ENCODE results near the gene RC3H1. TPM values are rescaled to one million over a fixed set of nuclear protein-coding genes. Genes with fewer than 3 reads are reported as not detected.

The RC3H1 gene
- total and polyA plus RNA-seq, 2 of the 13 experiments (the other 11 are each of a cell fraction or from before 2014, with no cell fraction given) = 11.2 to 19.6 TPM

GRCh38 chr1:173887627-173888026 lies 134.5 kb downstream of the RC3H1 start (continued):
- TF ChIP-seq FIP1L1 (IDR thresholded peaks at IDR 0.05; ENCODE audit: borderline replicate concordance, insufficient read depth, low read depth, low read length) (no peak), ETV5 (CRISPR knock-in tag; IDR thresholded peaks at IDR 0.05; ENCODE audit: borderline replicate concordance) (no peak)

GRCh38 chr1:173886746-173887611 lies 135.2 kb downstream of the RC3H1 start:
- H4K20me1 ChIP-seq (ENCODE audit: insufficient read depth, low read length) = no peaks in the 10 kb centered on the region
- peaks cover 8 to 14% of the 10 kb centered on the region in 2 experiments for H3K36me3 ChIP-seq (replicated peaks in 1 of 2; ENCODE audit: control insufficient read depth in 1 of 2, insufficient read depth in 2 of 2, low read length in 2 of 2)
- H3K27ac ChIP-seq (ENCODE audit: extremely low read length, insufficient read depth, low read length) = no peak overlapping the region
- no peak overlapping the region for H3K9ac ChIP-seq (ENCODE audit: insufficient read depth, low read depth, low read length)
- no peaks in the 10 kb centered on the region for H3K9me3 ChIP-seq (ENCODE audit: low read length)
- no peak overlapping the region for H2AFZ ChIP-seq (ENCODE audit: low read length)
- ChIA-PET CTCF (ENCODE audit: low intra/inter-chr PET ratio, low total read pairs) (no interaction called here), POLR2A (no interaction called here)
- in situ Hi-C loops (cut with HindIII; ENCODE audit: extremely low pct_ligation_motif_present, low pct_unique_long_range_greater_than_20kb) = no loop called here
- H3K4me3 ChIP-seq (replicated peaks in 1 of 3; ENCODE audit: insufficient read depth in 1 of 3, low read depth in 2 of 3, low read length in 3 of 3) = no peak overlapping the region
- WGBS (ENCODE audit: low lambda C conversion rate) = 96% methylated on average over 4 of the region's 4 CpGs
- ATAC-seq = no peak
- H3K4me2 ChIP-seq (ENCODE audit: low read depth, low read length) = no peak overlapping the region
- no peaks in the 10 kb centered on the region for H3K79me2 ChIP-seq (ENCODE audit: insufficient read depth, low read length)
- no peaks in the 10 kb centered on the region for H3K27me3 ChIP-seq (ENCODE audit: control insufficient read depth in 1 of 2, insufficient read depth in 2 of 2, low read length in 2 of 2)
- no peak for FAIRE-seq
- no peaks in the 10 kb centered on the region for H3K4me1 ChIP-seq (ENCODE audit: insufficient read depth, low read length)
- no peak for DNase-seq (ENCODE audit: low spot score)
- no TSS peak for BruUV-seq (replicated peaks)
- intact Hi-C loops (cut with micrococcal nuclease; ENCODE audit: unreplicated experiment) = no loop called here
- no peak for TF ChIP-seq TBP (CRISPR knock-in tag; IDR thresholded peaks at IDR 0.05)
- TF ChIP-seq FOXO1 (CRISPR knock-in tag; IDR thresholded peaks at IDR 0.05) = no peak
- no peak for TF ChIP-seq NR2F1 (CRISPR knock-in tag; IDR thresholded peaks at IDR 0.05)
- TF ChIP-seq KLF9 (CRISPR knock-in tag; IDR thresholded peaks at IDR 0.05; ENCODE audit: low read depth) = no peak
- TF ChIP-seq NFAT5 (CRISPR knock-in tag; IDR thresholded peaks at IDR 0.05) = no peak
- TF ChIP-seq ZNF30 (CRISPR knock-in tag; IDR thresholded peaks at IDR 0.05) = no peak
- no peak for TF ChIP-seq REST (IDR thresholded peaks at IDR 0.05; ENCODE audit: borderline replicate concordance in 1 of 2, low read depth in 1 of 2, low read length in 2 of 2)
- no peak for TF ChIP-seq ZNF234 (CRISPR knock-in tag; conservative IDR thresholded peaks at IDR 0.05)
- TF ChIP-seq ZNF510 (CRISPR knock-in tag; IDR thresholded peaks at IDR 0.05; ENCODE audit: low read depth) = no peak
- no peak for TF ChIP-seq MED13 (CRISPR knock-in tag; IDR thresholded peaks at IDR 0.05)
- TF ChIP-seq ZMAT5 (CRISPR knock-in tag; IDR thresholded peaks at IDR 0.05; ENCODE audit: borderline replicate concordance, low read depth) = no peak

Data from HepG2 (cell line).